IPS-NIHi7 (cell line): Measurements from ENCODE around the gene ZNF468.
"Not testable (repeated sequence)": the region's sequence is repeated elsewhere in the genome, so short reads cannot be mapped to it uniquely, and the experiment has no call there.

Experiments used
- DNase-seq: peaks from one replicate; pipeline ENCODE4 v3.0.0; 2012; ENCODE audit warnings: mixed read lengths; ENCODE audit errors: extremely low spot score

ZNF468 gene

GRCh38 chr19:52825765-52826164, 31.7 kb downstream of the ZNF468 start:
- no peak for DNase-seq

GRCh38 chr19:52823676-52824075, 33.7 kb downstream of the ZNF468 start:
- no peak for DNase-seq

- DNase-seq: peak; percentile 43
These were observed 36.0 kb downstream of the ZNF468 start, which contains the start of gene ZNF28 for GRCh38 chr19:52821204-52821960. ZNF28 (minus strand) TSS chr19:52821633; CDS start chr19:52817958, 3,675 bp downstream.

- DNase-seq: not testable (repeated sequence)
These were observed 36.8 kb downstream of the ZNF468 start for GRCh38 chr19:52820472-52821203.

GRCh38 chr19:52809801-52810200, 47.6 kb downstream of the ZNF468 start:
- no peak for DNase-seq

- not testable (repeated sequence) for DNase-seq
These were observed 57.3 kb downstream of the ZNF468 start for GRCh38 chr19:52799950-52800640.

- DNase-seq: no peak
These were observed 68.0 kb downstream of the ZNF468 start for GRCh38 chr19:52789440-52789839.
